DND-41 (cell line): ENCODE results near the gene CCDC85C.

Experiments used
- ATAC-seq: fragments of 200-7000 bp; cut with Tn5 transposase; 3 replicates; pipeline ENCODE4 v1.9.1; 2021; ENCODE audit warnings: low read depth; ENCODE audit not compliant: insufficient read depth
- DNase-seq: peaks from one replicate; pipeline ENCODE4 v3.0.0-alpha.2; 2020
- H2AFZ ChIP-seq: 2 replicates; pipeline ENCODE4 v1.6.0; 2012; ENCODE audit warnings: low read depth, low read length
- H3K27ac ChIP-seq: 2 replicates; pipeline ENCODE4 v1.5.1; 2012; ENCODE audit warnings: low read length, inconsistent platforms
- H3K27me3 ChIP-seq: fragments of 200-600 bp; sonication (generic); 2 replicates; pipeline ENCODE4 v1.6.0; 2012; ENCODE audit warnings: low read length, mild to moderate bottlenecking, inconsistent platforms; ENCODE audit not compliant: insufficient read depth, poor library complexity
- H3K36me3 ChIP-seq: 2 replicates; pipeline ENCODE4 v1.5.1; 2012; ENCODE audit warnings: low read length, inconsistent platforms; ENCODE audit not compliant: insufficient read depth
- H3K4me1 ChIP-seq: 2 replicates; pipeline ENCODE4 v1.5.1; 2012; ENCODE audit warnings: mild to moderate bottlenecking, low read length; ENCODE audit not compliant: insufficient read depth
- H3K4me2 ChIP-seq: 2 replicates; pipeline ENCODE4 v1.6.0; 2012; ENCODE audit warnings: mild to moderate bottlenecking, moderate library complexity, low read length, inconsistent platforms; ENCODE audit not compliant: insufficient read depth
- H3K4me3 ChIP-seq, 2 experiments: fragments of 200-600 bp in 1 of 2; shearing (Covaris generic) in 1 of 2; 2 replicates each; pipeline ENCODE4 v1.5.1; 2012 to 2016; ENCODE audit warnings: inconsistent platforms in 2 of 2, low read length in 2 of 2, mild to moderate bottlenecking in 2 of 2, low read depth in 1 of 2, moderate library complexity in 1 of 2
- H3K79me2 ChIP-seq: 2 replicates; pipeline ENCODE4 v1.6.0; 2012; ENCODE audit warnings: low read length, inconsistent platforms; ENCODE audit not compliant: insufficient read depth
- H3K9ac ChIP-seq: 2 replicates; pipeline ENCODE4 v1.6.0; 2012; ENCODE audit warnings: low read depth, mild to moderate bottlenecking, inconsistent platforms, low read length, moderate library complexity
- H3K9me3 ChIP-seq: 2 replicates; pipeline ENCODE4 v1.5.1; 2012; ENCODE audit warnings: low read length, moderate library complexity, mild to moderate bottlenecking, inconsistent platforms; ENCODE audit not compliant: insufficient read depth, severe bottlenecking
- H4K20me1 ChIP-seq: 2 replicates; pipeline ENCODE4 v1.6.0; 2012; ENCODE audit warnings: low read length; ENCODE audit not compliant: insufficient read depth
- CTCF ChIP-seq: IDR thresholded peaks from 2 replicates; pipeline ENCODE4 v1.5.1; 2012; ENCODE audit warnings: borderline replicate concordance, low read length, moderate library complexity, mild to moderate bottlenecking; ENCODE audit not compliant: poor library complexity, severe bottlenecking; ENCODE audit errors: extremely low read depth
- EZH2 ChIP-seq: IDR thresholded peaks from 3 replicates; pipeline ENCODE4 v1.6.1; 2012; ENCODE audit warnings: borderline replicate concordance, low read depth, mild to moderate bottlenecking, moderate library complexity, low read length, inconsistent platforms; ENCODE audit not compliant: severe bottlenecking

CCDC85C gene

GRCh38 chr14:99565383-99565782, 38.6 kb downstream of the CCDC85C start:
- Histone ChIP-seq H3K79me2 (peaks cover 4% of the 10 kb centered on the region; the same call in 1 of the 2 replicates), H4K20me1 (peaks cover 82% of the 10 kb centered on the region), H2AFZ (no peak overlapping the region), H3K4me2 (no peak overlapping the region), H3K27ac (no peak overlapping the region), H3K4me3 (no peak overlapping the region), H3K4me1 (no peaks in the 10 kb centered on the region), H3K9me3 (no peaks in the 10 kb centered on the region), H3K27me3 (no peaks in the 10 kb centered on the region), H3K9ac (no peak overlapping the region), H3K36me3 (no peaks in the 10 kb centered on the region)
- no peak for ATAC-seq
- DNase-seq = no peak
- TF ChIP-seq CTCF = no peak

GRCh38 chr14:99564926-99565259, 39.1 kb downstream of the CCDC85C start:
- Histone ChIP-seq H3K36me3 (no peaks in the 10 kb centered on the region), H3K9ac (no peak overlapping the region), H4K20me1 (peaks cover 81% of the 10 kb centered on the region), H2AFZ (no peak overlapping the region), H3K9me3 (no peaks in the 10 kb centered on the region), H3K4me2 (no peak overlapping the region), H3K79me2 (peaks cover 5% of the 10 kb centered on the region; the same call in 1 of the 2 replicates), H3K4me1 (no peaks in the 10 kb centered on the region), H3K27me3 (no peaks in the 10 kb centered on the region), H3K27ac (no peak overlapping the region), H3K4me3 (no peak overlapping the region)
- TF ChIP-seq EZH2 (no peak), CTCF (no peak)
- no peak for DNase-seq
- no peak for ATAC-seq

- H3K4me3 ChIP-seq = no peak overlapping the region
- TF ChIP-seq EZH2 (no peak), CTCF (no peak)
- DNase-seq (no peak), ATAC-seq (no peak)
- H4K20me1 ChIP-seq = peaks cover 77% of the 10 kb centered on the region
- H3K27ac ChIP-seq = no peak overlapping the region
- no peak overlapping the region for H2AFZ ChIP-seq
- H3K4me1 ChIP-seq = no peaks in the 10 kb centered on the region
- H3K36me3 ChIP-seq = no peaks in the 10 kb centered on the region
- no peaks in the 10 kb centered on the region for H3K9me3 ChIP-seq
- peaks cover 6% of the 10 kb centered on the region; the same call in 1 of the 2 replicates for H3K79me2 ChIP-seq
- no peak overlapping the region for H3K4me2 ChIP-seq
- H3K9ac ChIP-seq = no peak overlapping the region
- no peaks in the 10 kb centered on the region for H3K27me3 ChIP-seq
Observed at GRCh38 chr14:99564256-99564925, 39.6 kb downstream of the CCDC85C start.
